H1 (cell line): Measurements from ENCODE around the gene GRM5. TPM values are rescaled to one million over a fixed set of nuclear protein-coding genes. Genes with fewer than 3 reads are reported as not detected.
"Not testable (repeated sequence)": the region's sequence is repeated elsewhere in the genome, so short reads cannot be mapped to it uniquely, and the experiment has no call there.

Source experiments
- CTCF ChIA-PET: fragments of 300-600 bp; sonication (Branson Sonifier 250); formaldehyde crosslinking; loops from one replicate; lab custom pipeline; 2021; ENCODE audit not compliant: partially characterized antibody; lab: Charles Lee
- POLR2A ChIA-PET: fragments of 300-600 bp; sonication (Branson Sonifier 250); formaldehyde crosslinking; loops from one replicate; lab custom pipeline; 2021; ENCODE audit warnings: inconsistent platforms; ENCODE audit not compliant: partially characterized antibody; lab: Charles Lee
- DNase-seq, 2 experiments: peaks; one replicate each; pipeline versions ENCODE4 v3.0.0 to v3.0.0-alpha.2; 2010 to 2022; ENCODE audit warnings: low spot score in 2 of 2, low read depth in 1 of 2, mixed read lengths in 1 of 2
- FAIRE-seq: peaks from 2 replicates; lab custom pipeline; 2011; peaks lifted over from hg19 to GRCh38; lab: Jason Lieb, UNC
- H2AFZ ChIP-seq: 2 replicates; pipeline ENCODE4 v1.8.1; 2012; ENCODE audit warnings: low read length, inconsistent platforms
- H2AK5ac ChIP-seq: 2 replicates; pipeline ENCODE4 v1.6.1; 2013; ENCODE audit warnings: low read depth, low read length
- H2BK120ac ChIP-seq: replicated peaks from 2 replicates; pipeline ENCODE3; 2013; ENCODE audit warnings: low read depth, low read length, inconsistent platforms
- H2BK12ac ChIP-seq: 2 replicates; pipeline ENCODE4 v1.6.1; 2013; ENCODE audit warnings: low read depth, low read length
- H2BK15ac ChIP-seq: 2 replicates; pipeline ENCODE4 v1.6.1; 2013; ENCODE audit warnings: low read length
- H2BK20ac ChIP-seq: 2 replicates; pipeline ENCODE4 v1.6.1; 2013; ENCODE audit warnings: low read length
- H2BK5ac ChIP-seq: 2 replicates; pipeline ENCODE4 v1.6.1; 2013; ENCODE audit warnings: low read depth, low read length
- H3K14ac ChIP-seq: 2 replicates; pipeline ENCODE4 v1.6.1; 2013; ENCODE audit warnings: inconsistent platforms; ENCODE audit not compliant: insufficient read length
- H3K18ac ChIP-seq: 2 replicates; pipeline ENCODE4 v1.6.1; 2013; ENCODE audit warnings: low read length; ENCODE audit errors: extremely low read depth
- H3K23ac ChIP-seq: 2 replicates; pipeline ENCODE4 v1.6.1; 2013; ENCODE audit warnings: inconsistent platforms; ENCODE audit not compliant: insufficient read length
- H3K23me2 ChIP-seq: 2 replicates; pipeline ENCODE4 v1.6.1; 2013; ENCODE audit warnings: low read depth, low read length
- H3K27ac ChIP-seq: 2 replicates; pipeline ENCODE4 v1.6.1; 2011; ENCODE audit warnings: low read depth, low read length, inconsistent platforms
- H3K27me3 ChIP-seq, 4 experiments: replicated peaks in 1 of 4; 1 replicate in 1 of 4; 2 replicates in 3 of 4; pipeline versions ENCODE4 v1.6.1 to v1.8.1; 2011 to 2013; ENCODE audit warnings: low read length in 3 of 4, mild to moderate bottlenecking in 3 of 4, inconsistent platforms in 2 of 4, mixed read lengths in 2 of 4, moderate library complexity in 1 of 4; ENCODE audit not compliant: control insufficient read depth in 3 of 4, insufficient read depth in 3 of 4; ENCODE audit errors: extremely low read depth in 1 of 4
- H3K36me3 ChIP-seq, 4 experiments: 2 replicates each; pipeline versions ENCODE4 v1.6.1 to v1.8.1; 2011 to 2013; ENCODE audit warnings: mild to moderate bottlenecking in 4 of 4, low read length in 3 of 4, moderate library complexity in 2 of 4, control low read depth in 1 of 4, inconsistent platforms in 1 of 4; ENCODE audit not compliant: insufficient read depth in 4 of 4, control insufficient read depth in 2 of 4
- H3K4ac ChIP-seq: replicated peaks from 2 replicates; pipeline ENCODE3; 2013; ENCODE audit warnings: low read length, low read depth, mixed read lengths, inconsistent platforms; ENCODE audit not compliant: insufficient read length
- H3K4me1 ChIP-seq, 4 experiments: replicated peaks in 1 of 4; 1 replicate in 1 of 4; 2 replicates in 3 of 4; pipeline versions ENCODE4 v1.6.1 to v1.8.1; 2011 to 2013; ENCODE audit warnings: low read length in 3 of 4, inconsistent platforms in 2 of 4, mixed read lengths in 1 of 4; ENCODE audit not compliant: insufficient read depth in 4 of 4, control insufficient read depth in 3 of 4
- H3K4me2 ChIP-seq, 2 experiments: 2 replicates each; pipeline versions ENCODE4 v1.6.1 to v1.8.1; 2011 to 2013; ENCODE audit warnings: low read depth in 2 of 2, low read length in 2 of 2, control low read depth in 1 of 2, inconsistent platforms in 1 of 2, mild to moderate bottlenecking in 1 of 2; ENCODE audit not compliant: insufficient read depth in 1 of 2
- H3K4me3 ChIP-seq, 4 experiments: fragments of 200-600, 300-600 bp in 1 of 4; sonication (generic), shearing (Covaris generic), sonication (Bioruptor Twin) in 1 of 4; 2 replicates each; pipeline versions ENCODE4 v1.5.1 to v1.8.1; 2011 to 2016; ENCODE audit warnings: low read length in 4 of 4, low read depth in 3 of 4, control low read depth in 2 of 4, inconsistent platforms in 2 of 4, mild to moderate bottlenecking in 2 of 4, mixed read lengths in 1 of 4, moderate library complexity in 1 of 4; ENCODE audit not compliant: insufficient read depth in 2 of 4; ENCODE audit errors: extremely low read depth in 1 of 4
- H3K56ac ChIP-seq: replicated peaks from 2 replicates; pipeline ENCODE3; 2013; ENCODE audit warnings: low read depth, mild to moderate bottlenecking, mixed read lengths, low read length, inconsistent platforms; ENCODE audit not compliant: insufficient read length
- H3K79me1 ChIP-seq: 2 replicates; pipeline ENCODE4 v1.6.1; 2013; ENCODE audit warnings: low read depth, low read length, control low read depth
- H3K79me2 ChIP-seq, 2 experiments: 2 replicates each; pipeline versions ENCODE4 v1.6.1 to v1.8.1; 2012 to 2013; ENCODE audit warnings: low read length in 2 of 2, mild to moderate bottlenecking in 2 of 2, inconsistent platforms in 1 of 2; ENCODE audit not compliant: insufficient read depth in 2 of 2, control insufficient read depth in 1 of 2
- H3K9ac ChIP-seq, 4 experiments: replicated peaks in 1 of 4; 1 replicate in 1 of 4; 2 replicates in 3 of 4; pipeline versions ENCODE4 v1.6.1 to v1.8.1; 2011 to 2013; ENCODE audit warnings: low read depth in 3 of 4, low read length in 3 of 4, control low read depth in 2 of 4, mild to moderate bottlenecking in 2 of 4, moderate library complexity in 2 of 4, inconsistent platforms in 1 of 4; ENCODE audit errors: extremely low read depth in 1 of 4
- H3K9me3 ChIP-seq, 2 experiments: 2 replicates each; pipeline versions ENCODE4 v1.6.1 to v1.8.1; 2012 to 2013; ENCODE audit warnings: mild to moderate bottlenecking in 2 of 2, moderate library complexity in 2 of 2, control low read depth in 1 of 2, inconsistent platforms in 1 of 2, low read depth in 1 of 2, low read length in 1 of 2, mixed read lengths in 1 of 2; ENCODE audit not compliant: insufficient read depth in 2 of 2
- H4K20me1 ChIP-seq, 2 experiments: replicated peaks in 1 of 2; 2 replicates each; pipeline versions ENCODE3 to v1.8.1; 2011 to 2013; ENCODE audit warnings: inconsistent platforms in 2 of 2, low read length in 2 of 2, mild to moderate bottlenecking in 1 of 2; ENCODE audit not compliant: insufficient read depth in 2 of 2, control insufficient read depth in 1 of 2
- H4K5ac ChIP-seq: 2 replicates; pipeline ENCODE4 v1.6.1; 2013; ENCODE audit warnings: low read length, low read depth, mixed read lengths, inconsistent platforms; ENCODE audit not compliant: insufficient read length
- H4K8ac ChIP-seq: 2 replicates; pipeline ENCODE4 v1.8.0; 2013; ENCODE audit warnings: mild to moderate bottlenecking, moderate library complexity, low read length, inconsistent platforms; ENCODE audit not compliant: insufficient read depth; ENCODE audit errors: extremely low read depth
- H4K91ac ChIP-seq: replicated peaks from 2 replicates; pipeline ENCODE3; 2013; ENCODE audit warnings: low read length, mixed read lengths, inconsistent platforms; ENCODE audit not compliant: insufficient read length
- WGBS, 2 experiments: shearing (Covaris generic) in 1 of 2; methylation state at CpG; one replicate each; pipeline versions ENCODE4 v1.1.6 to v1.1.7; 2013 to 2015; ENCODE audit warnings: low lambda C conversion rate in 2 of 2, mixed read lengths in 2 of 2, inconsistent platforms in 1 of 2, low coverage in 1 of 2, missing lambda C conversion rate in 1 of 2; ENCODE audit not compliant: insufficient replicate concordance in 2 of 2, insufficient coverage in 1 of 2, insufficient read length in 1 of 2; ENCODE audit errors: extremely low coverage in 1 of 2, missing lambda C conversion rate in 1 of 2; 5-methylcytosine and 5-hydroxymethylcytosine counted together
- polyA plus RNA-seq, 7 experiments: library from polyadenylated mRNA; depleted of rRNA in 3 of 7; stranded (reverse) in 5 of 7; unstranded in 2 of 7; fragments of >200 nt in 5 of 7; fragments of 200-250 nt in 2 of 7; gene quantifications; 1 replicate in 5 of 7; 2 replicates in 1 of 7; 4 replicates in 1 of 7; pipeline versions ENCODE4 v1.2.1 to v1.2.3, GENCODE V29; 2011 to 2013; ENCODE audit warnings: missing spikeins in 2 of 7, mixed read lengths in 2 of 7
- total RNA-seq: library from RNA; stranded (reverse); fragmentation: NEBNext Ultra II Directional; extraction: Animal tissue kit (Norgen Biotek cat#: 25700); gene quantifications from 2 replicates; pipeline ENCODE4 v1.2.1, GENCODE V29; 2021

The GRM5 gene
- total and polyA plus RNA-seq, 2 of the 8 experiments (the other 6 are each of a cell fraction or from before 2014, with no cell fraction given) = 0.15 to 0.43 TPM

DNA sequence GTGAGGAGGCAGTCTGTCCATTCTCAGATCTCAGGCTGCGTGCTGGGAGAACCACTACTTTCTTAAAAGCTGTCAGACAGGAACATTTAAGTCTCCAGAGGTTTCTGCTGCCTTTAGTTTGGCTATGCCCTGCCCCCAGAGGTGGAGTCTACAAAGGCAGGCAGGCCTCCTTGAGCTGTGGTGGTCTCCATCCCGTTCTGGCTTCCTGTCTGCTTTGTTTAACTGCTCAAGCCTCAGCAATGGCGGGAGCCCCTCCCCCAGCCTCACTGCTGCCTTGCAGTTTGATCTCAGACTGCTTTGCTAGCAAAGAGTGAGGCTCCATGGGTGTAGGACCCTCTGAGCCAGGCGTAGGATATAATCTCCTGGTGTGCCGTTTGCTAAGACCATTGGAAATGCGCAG is 602.5 kb downstream of the GRM5 start:
- H4K5ac ChIP-seq, H3K36me3 ChIP-seq, H3K23ac ChIP-seq, H3K79me1 ChIP-seq, H2BK12ac ChIP-seq, H3K79me2 ChIP-seq, H3K4ac ChIP-seq, H3K4me2 ChIP-seq, H3K27ac ChIP-seq, H3K4me3 ChIP-seq, H3K9ac ChIP-seq, H4K91ac ChIP-seq, H2AK5ac ChIP-seq, H2BK5ac ChIP-seq, H3K4me1 ChIP-seq, DNase-seq, H3K23me2 ChIP-seq, H3K56ac ChIP-seq, H2AFZ ChIP-seq, H2BK120ac ChIP-seq, POLR2A ChIA-PET, H2BK15ac ChIP-seq, H4K8ac ChIP-seq, H4K20me1 ChIP-seq, H3K14ac ChIP-seq, H3K18ac ChIP-seq, H3K27me3 ChIP-seq, H2BK20ac ChIP-seq, FAIRE-seq: not testable (repeated sequence)
- H3K9me3 ChIP-seq = peaks cover 7 to 11% of the 10 kb centered on the region in 2 experiments
- CTCF ChIA-PET = interaction anchor here (0.9 to 1.2 kb wide), 2 partner anchors 11 to 47 kb away, joined by 3 read pairs; no protein-coding TSS in a partner anchor
- WGBS, 2 experiments = 90% methylated on average over 6 of the region's 6 CpGs; no CpG with 5 or more reads in 1 of the 2 experiments

DNA sequence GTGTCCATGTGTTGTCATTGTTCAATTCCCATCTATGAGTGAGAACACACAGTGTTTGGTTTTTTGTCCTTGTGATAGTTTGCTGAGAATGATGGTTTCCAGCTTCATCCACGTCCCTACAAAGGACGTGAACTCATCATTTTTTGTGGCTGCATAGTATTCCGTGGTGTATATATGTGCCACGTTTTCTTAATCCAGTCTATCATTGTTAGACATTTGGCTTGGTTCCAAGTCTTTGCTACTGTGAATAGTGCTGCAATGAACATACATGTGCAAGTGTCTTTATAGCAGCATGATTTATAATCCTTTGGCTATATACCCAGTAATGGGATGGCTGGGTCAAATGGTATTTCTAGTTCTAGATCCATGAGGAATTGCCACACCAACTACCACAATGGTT is 607.7 kb downstream of the GRM5 start:
- H3K4me3 ChIP-seq, H3K4ac ChIP-seq, DNase-seq, CTCF ChIA-PET, H2BK5ac ChIP-seq, H3K18ac ChIP-seq, H2BK15ac ChIP-seq, H2AFZ ChIP-seq, H4K91ac ChIP-seq, H4K8ac ChIP-seq, H3K9me3 ChIP-seq, H3K4me2 ChIP-seq, H4K20me1 ChIP-seq, H3K79me2 ChIP-seq, H3K23me2 ChIP-seq, H3K23ac ChIP-seq, POLR2A ChIA-PET, FAIRE-seq, H3K56ac ChIP-seq, H3K14ac ChIP-seq, H2BK120ac ChIP-seq, H3K9ac ChIP-seq, H3K79me1 ChIP-seq, H2AK5ac ChIP-seq, H3K4me1 ChIP-seq, H4K5ac ChIP-seq, H2BK20ac ChIP-seq, H3K27ac ChIP-seq, H3K36me3 ChIP-seq, H3K27me3 ChIP-seq, H2BK12ac ChIP-seq: not testable (repeated sequence)
- WGBS, 2 experiments = 88% methylated on average over 4 of the region's 4 CpGs; no CpG with 5 or more reads in 1 of the 2 experiments
